NB4 (cell line): ENCODE measurements around the gene ACER3.
A peak's percentile ranks its signal among the peaks of the same experiment; 100 is the strongest.

Experiments used
- DNase-seq: peaks from one replicate; pipeline ENCODE4 v3.0.0; 2010; ENCODE audit warnings: low read depth
- H3K4me3 ChIP-seq: one replicate; pipeline ENCODE4 v1.5.1; 2011; ENCODE audit warnings: mild to moderate bottlenecking, low read depth, low read length, moderate library complexity
- MYC ChIP-seq: IDR thresholded peaks from 2 replicates; pipeline ENCODE4 v1.6.1; 2011; ENCODE audit warnings: low read depth, low read length
- POLR2A ChIP-seq: IDR thresholded peaks from 2 replicates; pipeline ENCODE4 v1.6.1; 2011; ENCODE audit warnings: mild to moderate bottlenecking; ENCODE audit not compliant: insufficient read length; ENCODE audit errors: extremely low read depth
- TF ChIP-seq, protein P1 (sequence below): IDR thresholded peaks from 2 replicates; pipeline ENCODE4 v1.6.1; 2011; ENCODE audit warnings: low read depth, low read length
- TF ChIP-seq, protein P2 (sequence below): IDR thresholded peaks from one replicate; pipeline ENCODE4 v1.5.1; 2012; ENCODE audit warnings: low read depth, low read length

The ACER3 gene

DNA sequence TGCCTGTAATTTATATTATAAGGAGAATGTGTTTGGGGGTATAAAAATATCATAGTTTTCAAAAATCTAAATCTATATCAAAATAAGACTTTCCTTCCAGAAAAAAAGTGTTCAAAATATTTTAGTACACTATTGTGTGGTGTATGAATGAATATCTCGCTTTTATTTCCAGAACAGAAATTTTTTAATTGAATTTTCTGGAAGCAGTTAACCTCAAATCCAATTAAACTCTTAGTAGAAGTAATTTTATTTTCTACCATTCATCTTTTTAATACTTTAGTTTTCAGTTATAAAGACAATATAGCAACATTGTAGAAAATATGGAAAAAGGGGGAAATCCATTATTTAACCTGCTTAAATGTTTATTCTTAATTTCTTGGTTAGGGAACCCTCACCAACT is 58.7 kb downstream of the ACER3 start:
- H3K4me3 ChIP-seq: no peak overlapping the region
- TF ChIP-seq, protein P1, sequence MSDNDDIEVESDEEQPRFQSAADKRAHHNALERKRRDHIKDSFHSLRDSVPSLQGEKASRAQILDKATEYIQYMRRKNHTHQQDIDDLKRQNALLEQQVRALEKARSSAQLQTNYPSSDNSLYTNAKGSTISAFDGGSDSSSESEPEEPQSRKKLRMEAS: no peak
- TF ChIP-seq, protein P2, sequence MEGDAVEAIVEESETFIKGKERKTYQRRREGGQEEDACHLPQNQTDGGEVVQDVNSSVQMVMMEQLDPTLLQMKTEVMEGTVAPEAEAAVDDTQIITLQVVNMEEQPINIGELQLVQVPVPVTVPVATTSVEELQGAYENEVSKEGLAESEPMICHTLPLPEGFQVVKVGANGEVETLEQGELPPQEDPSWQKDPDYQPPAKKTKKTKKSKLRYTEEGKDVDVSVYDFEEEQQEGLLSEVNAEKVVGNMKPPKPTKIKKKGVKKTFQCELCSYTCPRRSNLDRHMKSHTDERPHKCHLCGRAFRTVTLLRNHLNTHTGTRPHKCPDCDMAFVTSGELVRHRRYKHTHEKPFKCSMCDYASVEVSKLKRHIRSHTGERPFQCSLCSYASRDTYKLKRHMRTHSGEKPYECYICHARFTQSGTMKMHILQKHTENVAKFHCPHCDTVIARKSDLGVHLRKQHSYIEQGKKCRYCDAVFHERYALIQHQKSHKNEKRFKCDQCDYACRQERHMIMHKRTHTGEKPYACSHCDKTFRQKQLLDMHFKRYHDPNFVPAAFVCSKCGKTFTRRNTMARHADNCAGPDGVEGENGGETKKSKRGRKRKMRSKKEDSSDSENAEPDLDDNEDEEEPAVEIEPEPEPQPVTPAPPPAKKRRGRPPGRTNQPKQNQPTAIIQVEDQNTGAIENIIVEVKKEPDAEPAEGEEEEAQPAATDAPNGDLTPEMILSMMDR: no peak
- TF ChIP-seq POLR2A (no peak), MYC (no peak)
- DNase-seq: no peak

DNA sequence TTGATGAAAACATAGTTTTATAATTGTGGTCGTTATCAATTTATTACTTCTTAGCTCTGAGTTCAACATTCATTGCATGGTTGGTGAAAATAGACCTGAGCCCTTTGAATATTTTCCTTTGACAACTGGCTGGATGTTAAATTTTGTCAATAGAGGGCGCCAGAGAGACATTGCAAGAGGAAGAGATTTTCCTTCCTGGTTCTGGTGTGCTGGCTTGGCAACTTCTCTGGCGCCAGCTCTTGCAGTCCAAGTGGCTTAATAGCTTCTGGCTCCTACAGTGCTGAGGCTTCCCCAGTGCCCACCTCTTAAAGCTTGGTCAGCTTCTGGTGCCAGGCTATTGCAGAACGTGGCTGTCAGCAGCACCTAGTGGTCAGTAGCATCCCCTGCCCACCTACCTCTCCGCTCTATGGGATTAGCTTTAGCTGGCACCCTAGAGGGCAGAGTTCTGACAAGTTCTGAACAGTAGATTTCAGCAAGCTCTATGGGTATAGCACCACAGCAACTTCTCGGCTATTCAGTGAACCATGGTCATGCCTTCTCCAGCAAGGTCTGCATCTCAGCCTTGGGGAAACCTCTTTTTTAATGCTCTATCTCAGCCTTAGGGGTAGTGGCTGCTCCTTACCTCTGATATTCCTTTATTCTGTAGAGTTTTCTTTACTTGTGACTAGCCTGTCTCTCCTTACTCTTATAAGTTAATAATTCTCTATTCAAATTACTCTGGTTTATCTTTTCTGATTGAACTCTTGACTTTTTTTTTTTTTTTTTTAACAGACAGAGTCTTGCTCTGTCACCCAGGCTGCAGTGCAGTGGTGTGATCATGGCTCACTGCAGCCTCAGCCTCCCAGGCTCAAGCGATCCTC is 59.4 kb downstream of the ACER3 start:
- no peak overlapping the region for H3K4me3 ChIP-seq
- DNase-seq: peak; percentile 85
- TF ChIP-seq, protein P2: peak; percentile 85
- TF ChIP-seq POLR2A: no peak

DNA sequence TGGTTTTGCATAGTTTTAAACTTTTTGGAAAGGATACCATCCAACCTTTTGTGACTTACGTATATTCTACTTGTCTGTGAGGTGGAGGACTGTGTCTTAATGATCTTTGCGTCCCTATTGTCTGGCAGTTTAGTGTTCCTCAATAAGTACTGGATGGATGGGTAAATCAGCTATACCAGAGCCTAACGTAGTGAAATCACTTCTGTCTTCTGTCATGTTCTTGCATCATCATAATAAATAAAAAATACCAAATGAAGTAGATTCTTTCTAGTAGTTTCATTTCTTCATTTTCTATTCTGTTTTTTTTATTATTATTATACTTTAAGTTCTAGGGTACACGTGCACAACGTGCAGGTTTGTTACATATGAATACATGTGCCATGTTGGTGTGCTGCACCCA is 66.4 kb downstream of the ACER3 start:
- TF ChIP-seq, protein P2: no peak
- TF ChIP-seq POLR2A (no peak), MYC (no peak)
- TF ChIP-seq, protein P1: no peak
- no peak overlapping the region for H3K4me3 ChIP-seq
- no peak for DNase-seq

DNA sequence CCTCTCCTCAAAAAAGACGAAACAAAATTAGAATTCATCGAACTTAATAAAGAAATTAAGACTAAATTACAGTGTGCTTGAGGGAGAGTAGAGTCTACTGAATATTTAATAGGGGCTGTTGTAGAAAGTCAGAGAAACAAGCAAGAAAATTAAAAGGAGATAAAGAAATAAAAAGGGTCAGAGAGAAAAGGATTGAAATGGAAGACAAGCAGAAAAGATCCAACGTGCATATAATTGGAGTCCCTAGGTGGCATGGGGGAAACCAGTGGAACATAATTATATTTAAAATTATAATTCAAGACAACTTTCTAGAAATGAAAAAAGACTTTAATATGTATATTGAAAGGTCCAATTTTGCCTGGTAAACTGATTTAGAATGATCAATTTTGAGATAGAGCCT is 74.3 kb downstream of the ACER3 start:
- no peak for TF ChIP-seq MYC
- no peak for TF ChIP-seq POLR2A
- TF ChIP-seq, protein P1: no peak
- TF ChIP-seq, protein P2: no peak
- DNase-seq: no peak
- no peak overlapping the region for H3K4me3 ChIP-seq

DNA sequence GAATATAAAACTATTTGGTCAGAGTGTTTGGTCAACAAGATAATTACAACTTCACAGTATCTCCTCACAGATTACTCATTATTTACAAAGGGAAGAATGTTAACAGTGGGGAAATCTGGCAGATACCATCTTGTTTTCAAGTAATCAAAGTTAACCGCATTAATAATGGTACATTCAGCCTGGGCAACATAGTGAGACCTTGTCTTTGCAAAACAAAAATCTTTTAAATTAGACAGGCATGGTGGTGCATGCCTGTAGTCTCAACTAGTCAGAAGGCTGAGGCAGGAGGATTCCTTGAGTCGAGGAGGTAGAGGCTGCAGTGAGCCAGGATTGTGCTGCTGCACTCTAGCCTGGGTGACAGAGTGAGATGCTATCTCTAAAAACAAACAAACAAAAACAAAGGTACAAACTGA is 78.5 kb downstream of the ACER3 start:
- H3K4me3 ChIP-seq: no peak overlapping the region
- DNase-seq: no peak
- TF ChIP-seq, protein P1: no peak
- TF ChIP-seq POLR2A (no peak), MYC (no peak)
- TF ChIP-seq, protein P2: no peak

DNA sequence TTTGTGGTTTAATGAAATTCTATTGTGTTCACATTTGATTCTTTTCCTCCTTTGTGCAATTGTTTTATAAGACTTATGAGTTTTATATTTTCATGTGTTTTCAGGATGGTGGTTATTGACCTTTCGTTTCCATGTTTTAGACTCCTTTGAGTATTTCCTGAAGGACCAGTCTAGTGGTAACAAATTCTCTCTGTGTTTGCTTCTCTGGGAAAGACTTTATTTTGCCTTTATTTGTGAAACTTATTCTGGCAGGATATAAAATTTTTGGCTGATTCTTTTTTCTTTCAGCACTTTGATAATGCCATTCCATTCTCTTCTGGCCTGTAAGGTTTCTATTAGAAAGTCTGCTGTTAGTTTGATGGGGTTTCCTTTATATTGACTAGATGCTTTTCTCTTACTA is 83.5 kb downstream of the ACER3 start:
- no peak overlapping the region for H3K4me3 ChIP-seq
- TF ChIP-seq, protein P1: no peak
- TF ChIP-seq POLR2A: no peak
- no peak for TF ChIP-seq MYC
- TF ChIP-seq, protein P2: no peak
- no peak for DNase-seq
